H1 (cell line): ENCODE data around the gene CLEC16A. TPM values are rescaled to one million over a fixed set of nuclear protein-coding genes. Genes with fewer than 3 reads are reported as not detected.

Source experiments
- CTCF ChIA-PET: fragments of 300-600 bp; sonication (Branson Sonifier 250); formaldehyde crosslinking; loops from one replicate; lab custom pipeline; 2021; ENCODE audit not compliant: partially characterized antibody; lab: Charles Lee
- POLR2A ChIA-PET: fragments of 300-600 bp; sonication (Branson Sonifier 250); formaldehyde crosslinking; loops from one replicate; lab custom pipeline; 2021; ENCODE audit warnings: inconsistent platforms; ENCODE audit not compliant: partially characterized antibody; lab: Charles Lee
- DNase-seq, 2 experiments: peaks; one replicate each; pipeline versions ENCODE4 v3.0.0 to v3.0.0-alpha.2; 2010 to 2022; ENCODE audit warnings: low spot score in 2 of 2, low read depth in 1 of 2, mixed read lengths in 1 of 2
- FAIRE-seq: peaks from 2 replicates; lab custom pipeline; 2011; peaks lifted over from hg19 to GRCh38; lab: Jason Lieb, UNC
- H2AFZ ChIP-seq: 2 replicates; pipeline ENCODE4 v1.8.1; 2012; ENCODE audit warnings: low read length, inconsistent platforms
- H2AK5ac ChIP-seq: 2 replicates; pipeline ENCODE4 v1.6.1; 2013; ENCODE audit warnings: low read depth, low read length
- H2BK120ac ChIP-seq: replicated peaks from 2 replicates; pipeline ENCODE3; 2013; ENCODE audit warnings: low read depth, low read length, inconsistent platforms
- H2BK12ac ChIP-seq: 2 replicates; pipeline ENCODE4 v1.6.1; 2013; ENCODE audit warnings: low read depth, low read length
- H2BK15ac ChIP-seq: 2 replicates; pipeline ENCODE4 v1.6.1; 2013; ENCODE audit warnings: low read length
- H2BK20ac ChIP-seq: 2 replicates; pipeline ENCODE4 v1.6.1; 2013; ENCODE audit warnings: low read length
- H2BK5ac ChIP-seq: 2 replicates; pipeline ENCODE4 v1.6.1; 2013; ENCODE audit warnings: low read depth, low read length
- H3K14ac ChIP-seq: 2 replicates; pipeline ENCODE4 v1.6.1; 2013; ENCODE audit warnings: inconsistent platforms; ENCODE audit not compliant: insufficient read length
- H3K18ac ChIP-seq: 2 replicates; pipeline ENCODE4 v1.6.1; 2013; ENCODE audit warnings: low read length; ENCODE audit errors: extremely low read depth
- H3K23ac ChIP-seq: 2 replicates; pipeline ENCODE4 v1.6.1; 2013; ENCODE audit warnings: inconsistent platforms; ENCODE audit not compliant: insufficient read length
- H3K23me2 ChIP-seq: 2 replicates; pipeline ENCODE4 v1.6.1; 2013; ENCODE audit warnings: low read depth, low read length
- H3K27ac ChIP-seq: 2 replicates; pipeline ENCODE4 v1.6.1; 2011; ENCODE audit warnings: low read depth, low read length, inconsistent platforms
- H3K27me3 ChIP-seq, 4 experiments: replicated peaks in 1 of 4; 1 replicate in 1 of 4; 2 replicates in 3 of 4; pipeline versions ENCODE4 v1.6.1 to v1.8.1; 2011 to 2013; ENCODE audit warnings: low read length in 3 of 4, mild to moderate bottlenecking in 3 of 4, inconsistent platforms in 2 of 4, mixed read lengths in 2 of 4, moderate library complexity in 1 of 4; ENCODE audit not compliant: control insufficient read depth in 3 of 4, insufficient read depth in 3 of 4; ENCODE audit errors: extremely low read depth in 1 of 4
- H3K36me3 ChIP-seq, 4 experiments: 2 replicates each; pipeline versions ENCODE4 v1.6.1 to v1.8.1; 2011 to 2013; ENCODE audit warnings: mild to moderate bottlenecking in 4 of 4, low read length in 3 of 4, moderate library complexity in 2 of 4, control low read depth in 1 of 4, inconsistent platforms in 1 of 4; ENCODE audit not compliant: insufficient read depth in 4 of 4, control insufficient read depth in 2 of 4
- H3K4ac ChIP-seq: replicated peaks from 2 replicates; pipeline ENCODE3; 2013; ENCODE audit warnings: low read length, low read depth, mixed read lengths, inconsistent platforms; ENCODE audit not compliant: insufficient read length
- H3K4me1 ChIP-seq, 4 experiments: replicated peaks in 1 of 4; 1 replicate in 1 of 4; 2 replicates in 3 of 4; pipeline versions ENCODE4 v1.6.1 to v1.8.1; 2011 to 2013; ENCODE audit warnings: low read length in 3 of 4, inconsistent platforms in 2 of 4, mixed read lengths in 1 of 4; ENCODE audit not compliant: insufficient read depth in 4 of 4, control insufficient read depth in 3 of 4
- H3K4me2 ChIP-seq, 2 experiments: 2 replicates each; pipeline versions ENCODE4 v1.6.1 to v1.8.1; 2011 to 2013; ENCODE audit warnings: low read depth in 2 of 2, low read length in 2 of 2, control low read depth in 1 of 2, inconsistent platforms in 1 of 2, mild to moderate bottlenecking in 1 of 2; ENCODE audit not compliant: insufficient read depth in 1 of 2
- H3K4me3 ChIP-seq, 4 experiments: fragments of 200-600, 300-600 bp in 1 of 4; sonication (generic), shearing (Covaris generic), sonication (Bioruptor Twin) in 1 of 4; 2 replicates each; pipeline versions ENCODE4 v1.5.1 to v1.8.1; 2011 to 2016; ENCODE audit warnings: low read length in 4 of 4, low read depth in 3 of 4, control low read depth in 2 of 4, inconsistent platforms in 2 of 4, mild to moderate bottlenecking in 2 of 4, mixed read lengths in 1 of 4, moderate library complexity in 1 of 4; ENCODE audit not compliant: insufficient read depth in 2 of 4; ENCODE audit errors: extremely low read depth in 1 of 4
- H3K56ac ChIP-seq: replicated peaks from 2 replicates; pipeline ENCODE3; 2013; ENCODE audit warnings: low read depth, mild to moderate bottlenecking, mixed read lengths, low read length, inconsistent platforms; ENCODE audit not compliant: insufficient read length
- H3K79me1 ChIP-seq: 2 replicates; pipeline ENCODE4 v1.6.1; 2013; ENCODE audit warnings: low read depth, low read length, control low read depth
- H3K79me2 ChIP-seq, 2 experiments: 2 replicates each; pipeline versions ENCODE4 v1.6.1 to v1.8.1; 2012 to 2013; ENCODE audit warnings: low read length in 2 of 2, mild to moderate bottlenecking in 2 of 2, inconsistent platforms in 1 of 2; ENCODE audit not compliant: insufficient read depth in 2 of 2, control insufficient read depth in 1 of 2
- H3K9ac ChIP-seq, 4 experiments: replicated peaks in 1 of 4; 1 replicate in 1 of 4; 2 replicates in 3 of 4; pipeline versions ENCODE4 v1.6.1 to v1.8.1; 2011 to 2013; ENCODE audit warnings: low read depth in 3 of 4, low read length in 3 of 4, control low read depth in 2 of 4, mild to moderate bottlenecking in 2 of 4, moderate library complexity in 2 of 4, inconsistent platforms in 1 of 4; ENCODE audit errors: extremely low read depth in 1 of 4
- H3K9me3 ChIP-seq, 2 experiments: 2 replicates each; pipeline versions ENCODE4 v1.6.1 to v1.8.1; 2012 to 2013; ENCODE audit warnings: mild to moderate bottlenecking in 2 of 2, moderate library complexity in 2 of 2, control low read depth in 1 of 2, inconsistent platforms in 1 of 2, low read depth in 1 of 2, low read length in 1 of 2, mixed read lengths in 1 of 2; ENCODE audit not compliant: insufficient read depth in 2 of 2
- H4K20me1 ChIP-seq, 2 experiments: replicated peaks in 1 of 2; 2 replicates each; pipeline versions ENCODE3 to v1.8.1; 2011 to 2013; ENCODE audit warnings: inconsistent platforms in 2 of 2, low read length in 2 of 2, mild to moderate bottlenecking in 1 of 2; ENCODE audit not compliant: insufficient read depth in 2 of 2, control insufficient read depth in 1 of 2
- H4K5ac ChIP-seq: 2 replicates; pipeline ENCODE4 v1.6.1; 2013; ENCODE audit warnings: low read length, low read depth, mixed read lengths, inconsistent platforms; ENCODE audit not compliant: insufficient read length
- H4K8ac ChIP-seq: 2 replicates; pipeline ENCODE4 v1.8.0; 2013; ENCODE audit warnings: mild to moderate bottlenecking, moderate library complexity, low read length, inconsistent platforms; ENCODE audit not compliant: insufficient read depth; ENCODE audit errors: extremely low read depth
- H4K91ac ChIP-seq: replicated peaks from 2 replicates; pipeline ENCODE3; 2013; ENCODE audit warnings: low read length, mixed read lengths, inconsistent platforms; ENCODE audit not compliant: insufficient read length
- CEBPB ChIP-seq: IDR thresholded peaks from 2 replicates; pipeline ENCODE4 v1.6.1; 2012; ENCODE audit warnings: low read depth, low read length
- CHD2 ChIP-seq: IDR thresholded peaks from 2 replicates; pipeline ENCODE4 v1.6.1; 2012; ENCODE audit warnings: low read length, improper control_type of control experiment
- GABPA ChIP-seq: IDR thresholded peaks from 2 replicates; pipeline ENCODE4 v1.6.1; 2011; ENCODE audit warnings: mild to moderate bottlenecking, low read length, moderate library complexity, borderline replicate concordance; ENCODE audit not compliant: insufficient read depth
- NRF1 ChIP-seq: IDR thresholded peaks from 2 replicates; pipeline ENCODE4 v1.6.1; 2011; ENCODE audit warnings: mild to moderate bottlenecking, low read depth, low read length, improper control_type of control experiment
- RAD21 ChIP-seq, 2 experiments: IDR thresholded peaks in 1 of 2; conservative IDR thresholded peaks in 1 of 2; 2 replicates each; pipeline ENCODE4 v1.6.1; 2011; ENCODE audit warnings: low read depth in 2 of 2, low read length in 2 of 2, improper control_type of control experiment in 1 of 2, inconsistent platforms in 1 of 2, mild to moderate bottlenecking in 1 of 2, moderate library complexity in 1 of 2
- RBBP5 ChIP-seq: IDR thresholded peaks from 2 replicates; pipeline ENCODE4 v1.7.1; 2012; ENCODE audit warnings: low read depth, mild to moderate bottlenecking, inconsistent platforms, low read length, moderate library complexity, borderline replicate concordance
- RNF2 ChIP-seq: fragments of 200-900, 300-1000 bp; sonication (generic); IDR thresholded peaks from 2 replicates; pipeline ENCODE4 v1.7.1; 2016; ENCODE audit warnings: borderline replicate concordance, low read depth, mild to moderate bottlenecking, antibody characterized with exemption, low read length; ENCODE audit not compliant: poor library complexity, severe bottlenecking; ENCODE audit errors: missing control alignments
- SAP30 ChIP-seq: fragments of 300-600 bp; sonication (generic); IDR thresholded peaks from 2 replicates; pipeline ENCODE4 v1.7.1; 2012; ENCODE audit warnings: low read length, moderate library complexity, mild to moderate bottlenecking, inconsistent platforms; ENCODE audit not compliant: insufficient read depth, insufficient replicate concordance
- SIX5 ChIP-seq: IDR thresholded peaks from 2 replicates; pipeline ENCODE4 v1.6.1; 2011; ENCODE audit warnings: mild to moderate bottlenecking, low read depth, low read length
- SRF ChIP-seq: IDR thresholded peaks from 2 replicates; pipeline ENCODE4 v1.6.1; 2011; ENCODE audit warnings: mild to moderate bottlenecking, low read depth, low read length, moderate library complexity
- TBP ChIP-seq: IDR thresholded peaks from 2 replicates; pipeline ENCODE4 v1.6.1; 2011; ENCODE audit warnings: low read depth, low read length, improper control_type of control experiment
- WGBS, 2 experiments: shearing (Covaris generic) in 1 of 2; methylation state at CpG; one replicate each; pipeline versions ENCODE4 v1.1.6 to v1.1.7; 2013 to 2015; ENCODE audit warnings: low lambda C conversion rate in 2 of 2, mixed read lengths in 2 of 2, inconsistent platforms in 1 of 2, low coverage in 1 of 2, missing lambda C conversion rate in 1 of 2; ENCODE audit not compliant: insufficient replicate concordance in 2 of 2, insufficient coverage in 1 of 2, insufficient read length in 1 of 2; ENCODE audit errors: extremely low coverage in 1 of 2, missing lambda C conversion rate in 1 of 2; 5-methylcytosine and 5-hydroxymethylcytosine counted together
- polyA plus RNA-seq, 7 experiments: library from polyadenylated mRNA; depleted of rRNA in 3 of 7; stranded (reverse) in 5 of 7; unstranded in 2 of 7; fragments of >200 nt in 5 of 7; fragments of 200-250 nt in 2 of 7; gene quantifications; 1 replicate in 5 of 7; 2 replicates in 1 of 7; 4 replicates in 1 of 7; pipeline versions ENCODE4 v1.2.1 to v1.2.3, GENCODE V29; 2011 to 2013; ENCODE audit warnings: missing spikeins in 2 of 7, mixed read lengths in 2 of 7
- total RNA-seq: library from RNA; stranded (reverse); fragmentation: NEBNext Ultra II Directional; extraction: Animal tissue kit (Norgen Biotek cat#: 25700); gene quantifications from 2 replicates; pipeline ENCODE4 v1.2.1, GENCODE V29; 2021

CLEC16A gene
- total and polyA plus RNA-seq, 2 of the 8 experiments (the other 6 are each of a cell fraction or from before 2014, with no cell fraction given), result 7.6 to 19.3 TPM

DNA sequence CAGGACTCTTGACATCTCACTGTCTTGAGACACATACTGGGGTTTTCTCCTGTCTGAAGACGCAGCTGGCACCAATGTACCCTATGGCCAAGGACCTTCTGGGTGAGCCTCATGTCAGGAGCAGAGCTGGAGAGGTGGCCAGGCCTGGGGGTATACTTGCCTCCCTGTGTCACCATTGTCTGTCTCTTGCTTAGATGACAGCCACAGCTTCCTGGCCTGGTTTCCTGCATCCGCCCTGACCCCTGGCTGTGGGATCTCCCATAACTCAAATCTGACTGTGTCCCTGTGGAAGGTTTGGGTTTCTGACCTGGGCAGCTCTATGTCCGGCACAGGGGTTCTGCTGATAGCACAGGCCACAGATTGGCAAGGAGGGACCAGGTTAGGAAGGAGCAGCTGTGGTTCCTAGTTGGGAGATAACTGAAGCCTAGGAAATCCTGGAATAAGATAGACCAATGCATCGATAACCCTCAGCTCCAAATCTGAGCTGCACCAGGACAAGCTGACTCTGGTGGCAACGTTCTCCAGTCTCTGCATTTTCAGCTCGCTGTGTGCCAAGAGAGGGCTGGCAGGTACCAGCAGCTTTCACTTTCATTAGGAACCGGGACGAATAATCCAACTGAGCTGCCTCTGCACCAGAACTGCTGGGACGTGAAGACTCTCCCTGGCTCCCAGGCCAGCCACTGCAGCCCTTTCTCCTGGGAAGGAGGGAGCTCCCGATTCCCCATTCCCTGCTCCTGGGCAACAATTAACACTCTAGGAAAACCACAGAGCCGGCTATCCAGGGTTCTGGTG, 7.1 kb upstream of the CLEC16A start:
- H2BK20ac ChIP-seq, result no peak overlapping the region
- peaks cover 0 to 9% (median 5%) of the 10 kb centered on the region in 4 experiments; a peak in 5 of 7 replicates for H3K4me1 ChIP-seq
- H3K23ac ChIP-seq, result no peak overlapping the region
- no peak overlapping the region for H3K4me3 ChIP-seq
- FAIRE-seq (no peak), DNase-seq (no peak)
- peaks cover 23 to 43% of the 10 kb centered on the region in 2 experiments for H4K20me1 ChIP-seq
- H3K79me1 ChIP-seq, result peaks cover 20% of the 10 kb centered on the region
- no peak overlapping the region for H2BK15ac ChIP-seq
- no peaks in the 10 kb centered on the region for H3K9me3 ChIP-seq
- POLR2A ChIA-PET, result no interaction called here
- H2AFZ ChIP-seq, result no peak overlapping the region
- no peak overlapping the region for H3K27ac ChIP-seq
- CTCF ChIA-PET, result interaction anchor here (0.6 to 1.8 kb wide), 7 partner anchors 12 to 197 kb away, joined by 3 to 7 read pairs (median 4); no protein-coding TSS in a partner anchor
- H2BK120ac ChIP-seq, result no peak overlapping the region
- H3K18ac ChIP-seq, result no peak overlapping the region
- no peak overlapping the region for H2AK5ac ChIP-seq
- no peaks in the 10 kb centered on the region; a peak in 2 of 7 replicates for H3K27me3 ChIP-seq
- no peak overlapping the region for H3K4ac ChIP-seq
- peaks cover 0 to 35% of the 10 kb centered on the region in 2 experiments; a peak in 1 of 4 replicates for H3K79me2 ChIP-seq
- no peak overlapping the region for H4K5ac ChIP-seq
- no peak overlapping the region for H3K56ac ChIP-seq
- no peak overlapping the region for H4K91ac ChIP-seq
- no peak overlapping the region for H3K14ac ChIP-seq
- H3K36me3 ChIP-seq, result peaks cover 0 to 4% (median under 1%) of the 10 kb centered on the region in 4 experiments; a peak in 3 of 8 replicates
- H2BK5ac ChIP-seq, result no peak overlapping the region
- TF ChIP-seq GABPA (no peak), SIX5 (no peak), SRF (no peak), NRF1 (no peak), RNF2 (no peak), RAD21 (IDR thresholded peaks at IDR 0.05 in 1 of 2, conservative IDR thresholded peaks at IDR 0.05 in 1 of 2; ENCODE audit: low read depth in 2 of 2, low read length in 2 of 2) (no peak), SAP30 (no peak), TBP (no peak), RBBP5 (no peak), CEBPB (no peak), CHD2 (no peak)
- TF ChIP-seq, all 59 proteins: peak for 0
- Histone ChIP-seq H3K4me2 (no peak overlapping the region), H3K9ac (no peak overlapping the region), H3K23me2 (peaks cover 8% of the 10 kb centered on the region), H2BK12ac (no peak overlapping the region), H4K8ac (no peak overlapping the region)
- WGBS, 2 experiments, result 83% methylated on average over 10 of the region's 11 CpGs; no CpG with 5 or more reads in 1 of the 2 experiments
